GM12864 (cell line): ENCODE measurements around the gene OPTC.

Source experiments
- DNase-seq: peaks from one replicate; pipeline ENCODE4 v3.0.0-alpha.2; 2011; ENCODE audit warnings: low read depth
- H3K4me3 ChIP-seq: 2 replicates; pipeline ENCODE4 v1.5.1; 2011; ENCODE audit warnings: mild to moderate bottlenecking, low read depth, low read length, control low read depth
- CTCF ChIP-seq: IDR thresholded peaks from 2 replicates; pipeline ENCODE4 v1.5.1; 2011; ENCODE audit warnings: low read depth, mild to moderate bottlenecking, moderate library complexity, low read length, control low read depth, inconsistent platforms; ENCODE audit errors: missing control alignments

OPTC gene

GRCh38 chr1:203555511-203556046 lies 61.6 kb downstream of the OPTC start:
- TF ChIP-seq CTCF: no peak
- H3K4me3 ChIP-seq: no peak overlapping the region
- DNase-seq: no peak

- no peak for DNase-seq
- no peak overlapping the region for H3K4me3 ChIP-seq
- no peak for TF ChIP-seq CTCF
These were observed 62.3 kb downstream of the OPTC start for GRCh38 chr1:203556047-203556851.

- H3K4me3 ChIP-seq: no peak overlapping the region
These were observed 63.4 kb downstream of the OPTC start for GRCh38 chr1:203557390-203557789.

GRCh38 chr1:203558064-203558760 lies 64.3 kb downstream of the OPTC start:
- no peak overlapping the region for H3K4me3 ChIP-seq
- DNase-seq: no peak
- no peak for TF ChIP-seq CTCF

More at GRCh38 chr1:203557390-203557789, 63.4 kb downstream of the OPTC start:
- TF ChIP-seq CTCF: no peak
- DNase-seq: no peak
